Measurements from ENCODE around the gene FHL1.
"Not testable (repeated sequence)": the region's sequence is repeated elsewhere in the genome, so short reads cannot be mapped to it uniquely, and the experiment has no call there.

The FHL1 gene

DNA sequence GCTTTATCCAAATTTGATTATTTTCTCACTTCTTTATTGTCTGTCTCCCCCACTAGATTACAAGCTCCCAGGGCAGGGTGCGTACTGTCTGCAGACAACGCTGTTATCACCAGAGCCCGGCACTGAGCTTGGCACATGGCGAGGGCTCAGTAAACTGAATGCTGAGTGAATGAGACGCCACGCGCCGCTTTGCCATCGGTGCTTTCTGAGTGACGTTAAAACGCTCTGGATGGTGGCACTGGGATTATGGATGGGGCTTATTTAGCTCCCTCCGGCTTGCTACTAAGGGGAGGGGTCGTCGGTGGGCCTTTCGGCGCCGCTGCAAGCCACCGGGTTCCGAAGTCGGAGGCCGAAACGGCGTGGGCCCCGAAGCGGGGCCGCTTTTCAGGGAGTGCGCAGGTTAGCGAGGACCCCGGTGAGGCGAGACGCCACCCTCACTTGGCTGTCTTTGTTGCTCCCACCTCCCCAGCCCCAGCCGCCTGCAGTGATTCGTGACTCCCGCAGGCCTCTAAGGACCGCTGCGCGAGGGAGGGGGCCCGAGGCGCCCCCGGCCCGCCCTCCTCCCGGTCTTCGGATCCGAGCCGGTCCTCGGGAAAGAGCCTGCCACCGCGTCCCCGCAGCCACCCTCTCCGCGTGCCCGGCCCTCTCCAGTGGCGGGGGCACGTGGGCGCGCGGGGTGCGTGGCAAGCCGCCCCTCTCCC, 569 bp upstream of the FHL1 start:
- DNase-seq (ENCODE audit: low read depth), result peak; percentile 12

- no peak for DNase-seq (ENCODE audit: low read depth)
Observed at GRCh38 chrX:136147976-136148375, 643 bp downstream of the FHL1 start.

- DNase-seq (ENCODE audit: low read depth), result no peak
Observed at GRCh38 chrX:136148391-136148790, 1.1 kb downstream of the FHL1 start.

GRCh38 chrX:136154998-136155397, 7.7 kb downstream of the FHL1 start:
- no peak for DNase-seq (ENCODE audit: low read depth)

DNA sequence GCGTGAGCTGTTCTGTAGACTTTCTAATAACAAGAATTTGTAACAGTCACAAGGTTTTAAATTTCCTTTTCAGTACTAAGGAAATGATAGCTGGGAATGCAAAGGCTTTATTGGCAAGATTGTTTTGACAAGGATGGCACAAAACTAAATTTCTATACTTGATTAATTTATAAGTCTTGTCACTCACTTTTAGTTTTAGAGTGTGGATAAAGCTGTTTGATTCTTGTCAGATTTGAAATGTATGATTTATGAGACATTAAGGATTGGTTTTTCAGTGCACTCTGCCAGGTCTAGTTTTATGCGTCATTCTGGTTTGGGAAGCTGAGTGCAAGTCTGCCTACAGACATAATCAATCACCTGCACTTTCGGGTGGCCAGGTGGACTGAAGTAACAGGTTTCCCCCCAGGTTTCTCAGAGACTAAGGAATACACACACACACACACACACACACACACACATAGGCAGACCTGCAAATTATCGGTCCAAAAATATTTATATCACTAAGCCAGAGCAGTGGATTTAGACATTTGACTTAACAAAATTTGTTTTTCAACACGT, 9.3 kb downstream of the FHL1 start:
- DNase-seq (ENCODE audit: low read depth), result no peak

DNA sequence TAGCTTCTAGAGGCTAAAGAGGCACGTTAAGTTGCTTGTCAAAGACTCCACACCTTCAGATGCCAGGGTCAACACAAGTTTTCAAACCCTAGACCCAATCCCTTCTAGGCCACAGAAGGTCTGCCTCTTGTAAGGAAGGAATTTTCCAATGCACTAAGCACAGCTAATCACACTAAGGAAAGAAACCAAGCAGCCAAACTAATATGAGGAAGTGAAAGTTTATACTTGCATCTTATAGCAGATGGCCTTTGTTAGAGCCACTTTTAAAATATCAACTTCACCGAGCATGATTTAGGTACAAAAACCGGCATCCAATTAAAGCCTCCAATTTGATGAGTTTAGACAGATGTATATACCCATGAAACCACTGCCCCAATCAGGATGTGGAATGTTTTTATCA, 9.9 kb downstream of the FHL1 start:
- DNase-seq (ENCODE audit: low read depth), result no peak

GRCh38 chrX:136158685-136159084, 11.4 kb downstream of the FHL1 start:
- DNase-seq (ENCODE audit: low read depth), result no peak

- DNase-seq (ENCODE audit: low read depth), result no peak
Observed at GRCh38 chrX:136159611-136160025, 12.3 kb downstream of the FHL1 start.

GRCh38 chrX:136162827-136163570, 15.7 kb downstream of the FHL1 start:
- DNase-seq (ENCODE audit: low read depth), result peak; percentile 31

- DNase-seq (ENCODE audit: low read depth), result no peak
Observed at GRCh38 chrX:136163689-136164088, 16.4 kb downstream of the FHL1 start.

GRCh38 chrX:136165406-136165805, 18.1 kb downstream of the FHL1 start:
- DNase-seq (ENCODE audit: low read depth), result no peak

DNA sequence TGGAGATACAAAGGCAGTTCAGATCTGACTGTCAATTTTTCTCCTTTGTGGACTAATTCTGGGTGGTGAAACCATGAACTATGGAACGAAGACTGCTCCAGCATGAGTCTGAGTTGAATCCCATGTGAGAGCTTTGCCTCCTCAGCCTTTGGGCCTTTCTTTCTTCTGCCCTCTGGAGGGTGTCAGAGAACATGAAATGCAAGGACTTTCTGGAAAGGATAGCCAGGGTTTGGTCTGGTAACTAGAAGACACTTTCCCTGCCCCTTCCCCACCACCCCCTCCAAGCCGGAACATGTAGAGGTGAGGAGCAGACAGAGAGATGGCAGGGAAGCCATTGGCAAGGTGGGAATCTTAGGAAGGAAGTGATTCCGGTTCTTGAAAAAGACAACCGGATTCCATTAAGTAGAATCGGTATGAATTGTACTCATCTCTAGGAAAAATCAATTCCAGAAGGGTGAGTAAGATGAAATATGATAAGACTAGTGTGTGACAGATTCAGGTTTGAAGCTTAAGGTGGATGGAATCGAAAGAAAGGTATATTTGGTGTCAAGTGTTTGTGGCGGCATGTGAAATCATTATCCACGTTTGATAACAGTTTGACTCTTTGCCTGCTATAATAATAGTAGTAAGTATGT, 19.0 kb downstream of the FHL1 start:
- no peak for DNase-seq (ENCODE audit: low read depth)

- not testable (repeated sequence) for DNase-seq (ENCODE audit: low read depth)
Observed at GRCh38 chrX:136167989-136168388, 20.7 kb downstream of the FHL1 start.

DNA sequence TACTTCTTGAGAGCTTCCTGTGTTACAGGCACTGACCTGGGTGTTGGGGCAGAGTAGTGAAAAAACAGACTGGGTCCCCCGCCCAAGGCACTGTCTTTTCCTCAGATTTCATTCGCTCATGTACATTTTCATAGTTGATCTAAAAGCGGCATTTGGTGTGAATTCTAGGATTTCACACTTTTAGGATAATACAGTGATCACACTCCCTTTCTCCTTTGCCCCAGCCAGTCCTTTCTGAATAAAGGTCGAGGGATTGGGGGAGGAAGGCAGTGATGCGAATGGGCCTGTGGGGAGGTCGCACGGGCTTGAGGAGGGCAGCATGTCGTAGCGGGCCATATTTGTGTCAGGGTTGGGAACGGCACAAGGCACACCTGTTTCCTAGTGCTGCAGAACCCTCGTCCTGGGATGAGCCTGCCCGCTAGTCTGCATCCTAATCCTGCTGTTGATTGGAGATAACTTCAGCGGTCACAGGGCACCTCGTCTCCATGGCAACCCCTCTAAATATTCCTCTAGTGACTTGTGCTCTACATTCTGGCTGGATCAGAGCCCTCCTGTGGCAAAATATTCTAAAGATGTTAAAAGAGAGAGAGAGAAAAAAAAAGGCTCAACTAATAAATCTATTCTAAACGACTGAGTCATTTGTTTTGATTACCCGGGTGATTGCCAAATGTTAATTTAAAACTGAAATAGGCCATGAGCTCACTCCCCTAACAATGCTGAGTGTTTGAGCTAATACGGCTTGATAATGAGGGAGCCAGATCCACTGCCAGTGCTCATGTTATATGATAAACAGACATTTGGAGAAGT, 21.8 kb downstream of the FHL1 start:
- no peak for DNase-seq (ENCODE audit: low read depth)

GRCh38 chrX:136170139-136170800, 22.9 kb downstream of the FHL1 start:
- DNase-seq (ENCODE audit: low read depth), result no peak

GRCh38 chrX:136171420-136171819, 24.1 kb downstream of the FHL1 start:
- no peak for DNase-seq (ENCODE audit: low read depth)

DNA sequence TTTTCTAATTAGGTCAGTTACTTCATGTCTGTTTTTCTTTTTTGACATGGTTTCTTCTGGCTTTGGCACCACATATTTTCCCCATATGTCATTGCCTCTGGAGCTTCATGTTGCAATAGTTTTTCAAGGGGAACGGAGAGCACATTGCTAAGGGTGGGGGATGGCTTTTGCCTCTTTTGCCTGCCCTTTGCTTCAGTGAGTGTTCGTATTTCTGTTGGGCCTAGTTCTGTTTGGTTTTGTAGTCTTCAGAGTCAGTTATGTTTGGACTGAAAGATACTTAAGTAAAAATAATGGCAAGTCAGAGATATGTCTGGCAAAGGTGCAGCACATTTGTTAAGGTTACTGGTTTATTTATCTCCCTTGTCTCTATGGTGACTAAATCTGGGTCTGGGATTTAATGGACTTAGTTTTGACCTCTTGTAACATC, 29.1 kb downstream of the FHL1 start:
- DNase-seq (ENCODE audit: low read depth), result no peak

GRCh38 chrX:136179133-136179532, 31.8 kb downstream of the FHL1 start:
- DNase-seq (ENCODE audit: low read depth), result no peak

GRCh38 chrX:136182414-136182813, 35.1 kb downstream of the FHL1 start:
- no peak for DNase-seq (ENCODE audit: low read depth)

DNA sequence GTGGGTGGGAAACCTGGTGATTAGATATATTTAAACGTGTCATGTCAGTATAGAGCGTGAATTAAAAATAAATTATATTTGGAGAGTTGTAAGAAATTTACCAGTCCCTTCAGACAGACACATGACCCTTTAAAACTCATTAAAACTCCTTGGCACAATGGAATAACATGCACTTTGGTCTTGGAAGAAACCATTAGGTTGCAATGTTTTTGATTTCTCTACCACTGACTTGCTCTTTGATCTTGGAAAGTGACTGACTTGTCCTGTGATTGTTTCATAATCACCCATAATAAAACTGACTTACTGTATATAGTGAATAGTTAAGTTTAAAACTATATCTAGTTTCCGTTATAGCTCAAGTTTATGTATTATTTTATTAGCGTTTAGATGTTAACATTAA, 35.8 kb downstream of the FHL1 start:
- DNase-seq (ENCODE audit: low read depth), result no peak

DNA sequence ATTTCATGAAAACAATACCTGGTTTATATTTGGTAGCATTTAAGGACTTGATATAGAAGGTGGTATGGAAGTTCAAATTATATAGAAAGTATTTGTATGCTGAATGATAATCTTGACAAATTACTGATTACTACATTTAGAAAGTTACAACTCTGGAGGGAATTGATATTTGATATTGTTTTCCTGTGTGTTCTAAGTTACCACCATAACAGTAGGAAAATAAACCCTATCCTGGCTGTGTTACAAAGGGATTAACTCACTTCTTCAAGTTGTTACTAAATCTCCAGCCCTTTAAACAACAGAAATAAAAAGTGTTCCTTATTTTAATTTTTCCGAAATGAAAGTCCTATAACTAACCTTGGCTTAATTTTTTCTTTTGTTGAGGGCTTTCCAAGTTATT, 36.6 kb downstream of the FHL1 start:
- DNase-seq (ENCODE audit: low read depth), result no peak

All from activated T-cell treated with anti-CD3 and anti-CD28 coated beads for 48 hours (primary cell).